GM23248 (cell line): Measurements from ENCODE around the gene LMX1B.

Experiments
- EZH2 ChIP-seq: fragments of 200-600 bp; sonication (generic); IDR thresholded peaks from 2 replicates; pipeline ENCODE4 v1.6.1; 2018; ENCODE audit warnings: antibody characterized with exemption, mild to moderate bottlenecking; ENCODE audit not compliant: insufficient read depth, poor library complexity, severe bottlenecking
- EZH2phosphoT487 ChIP-seq: fragments of 200-600 bp; sonication (generic); IDR thresholded peaks from 2 replicates; pipeline ENCODE4 v1.6.1; 2018; ENCODE audit warnings: antibody characterized with exemption, moderate library complexity, mild to moderate bottlenecking, low read depth; ENCODE audit not compliant: insufficient read depth

DNA sequence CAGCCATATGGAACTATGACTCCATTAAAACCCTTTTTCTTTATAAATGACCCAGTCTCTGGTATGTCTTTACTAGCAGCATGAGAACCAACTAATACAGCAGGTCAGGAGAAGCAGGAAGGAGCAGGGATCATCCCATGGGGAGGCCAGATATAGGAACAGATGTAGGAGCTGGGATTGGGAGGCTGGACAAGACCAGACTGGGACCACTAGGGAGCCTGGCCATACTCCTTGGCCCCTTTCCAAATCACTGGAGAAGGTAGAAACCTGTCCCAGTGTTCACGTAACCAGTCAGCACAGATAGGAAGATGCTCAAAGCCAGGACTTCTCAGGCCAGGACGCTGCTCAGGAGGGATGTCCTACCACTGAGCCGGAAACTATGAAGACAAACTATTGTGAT lies 95.5 kb downstream of the LMX1B start:
- no peak for TF ChIP-seq EZH2phosphoT487
- TF ChIP-seq EZH2, result no peak
